Neural cell (in vitro differentiated cells): ENCODE data around the gene FOXP3. TPM values are rescaled to one million over a fixed set of nuclear protein-coding genes. Genes with fewer than 3 reads are reported as not detected.

ENCODE experiments used
- H2AFZ ChIP-seq: fragments of 200-600, 300-800 bp; sonication (generic), shearing (Covaris generic); 2 replicates; pipeline ENCODE4 v1.6.0; 2014; ENCODE audit warnings: low read depth, mild to moderate bottlenecking, antibody characterized with exemption, low read length, moderate library complexity
- H3F3A ChIP-seq: fragments of 200-600 bp; shearing (Covaris generic); 2 replicates; pipeline ENCODE4 v1.6.1; 2016; ENCODE audit warnings: mild to moderate bottlenecking, moderate library complexity, mixed read lengths, antibody characterized with exemption, low read length; ENCODE audit not compliant: insufficient read depth, poor library complexity, severe bottlenecking
- H3K27ac ChIP-seq: fragments of 200-600, 300-800 bp; sonication (generic), shearing (Covaris generic); 2 replicates; pipeline ENCODE4 v1.5.1; 2014; ENCODE audit warnings: mild to moderate bottlenecking, low read length, moderate library complexity
- H3K27me3 ChIP-seq: fragments of 300-800, 200-600 bp; sonication (generic), shearing (Covaris generic); 2 replicates; pipeline ENCODE4 v1.6.0; 2014; ENCODE audit warnings: mild to moderate bottlenecking, low read depth, low read length, moderate library complexity; ENCODE audit not compliant: insufficient read depth
- H3K36me3 ChIP-seq: fragments of 300-800, 200-600 bp; sonication (generic), shearing (Covaris generic); 2 replicates; pipeline ENCODE4 v1.5.1; 2014; ENCODE audit warnings: mild to moderate bottlenecking, antibody characterized with exemption, low read length, moderate library complexity; ENCODE audit not compliant: insufficient read depth
- H3K4me2 ChIP-seq: fragments of 300-800, 200-600 bp; sonication (generic), shearing (Covaris generic); 2 replicates; pipeline ENCODE4 v1.6.0; 2014; ENCODE audit warnings: mild to moderate bottlenecking, low read length
- H3K4me3 ChIP-seq: fragments of 300-800, 200-600 bp; sonication (generic), shearing (Covaris generic); 2 replicates; pipeline ENCODE4 v1.5.1; 2014; ENCODE audit warnings: mild to moderate bottlenecking, low read length, moderate library complexity
- H3K79me2 ChIP-seq: fragments of 200-600 bp; shearing (Covaris generic); replicated peaks from 2 replicates; pipeline ENCODE4 v1.6.0; 2014; ENCODE audit warnings: mild to moderate bottlenecking, low read length, moderate library complexity; ENCODE audit not compliant: insufficient read depth
- H3K9ac ChIP-seq: fragments of 300-800, 200-600 bp; sonication (generic), shearing (Covaris generic); 2 replicates; pipeline ENCODE4 v1.6.1; 2016; ENCODE audit warnings: mild to moderate bottlenecking, low read length, mixed read lengths
- H3K9me2 ChIP-seq: fragments of 200-600 bp; shearing (Covaris generic); 2 replicates; pipeline ENCODE4 v1.6.1; 2016; ENCODE audit warnings: mild to moderate bottlenecking, low read length, mixed read lengths; ENCODE audit not compliant: insufficient read depth
- H3K9me3 ChIP-seq: fragments of 200-600, 300-800 bp; sonication (generic), shearing (Covaris generic); 2 replicates; pipeline ENCODE4 v1.6.1; 2016; ENCODE audit warnings: mild to moderate bottlenecking, mixed run types, low read length, moderate library complexity, mixed read lengths
- H4K20me1 ChIP-seq: fragments of 200-600 bp; shearing (Covaris generic); 2 replicates; pipeline ENCODE4 v1.6.1; 2016; ENCODE audit warnings: mild to moderate bottlenecking, mixed run types; ENCODE audit not compliant: insufficient read depth
- EP300 ChIP-seq: fragments of 450-650 bp; conservative IDR thresholded peaks from 2 replicates; pipeline ENCODE4 v1.6.1; 2014; ENCODE audit warnings: antibody characterized with exemption, mild to moderate bottlenecking, moderate library complexity; ENCODE audit not compliant: poor library complexity, severe bottlenecking
- EZH2 ChIP-seq: fragments of 200-600, 300-800 bp; shearing (Covaris generic), sonication (generic); IDR thresholded peaks from 2 replicates; pipeline ENCODE4 v1.6.1; 2014; ENCODE audit warnings: antibody characterized with exemption, low read length, borderline replicate concordance, mild to moderate bottlenecking; ENCODE audit not compliant: insufficient read depth, poor library complexity, severe bottlenecking
- MXI1 ChIP-seq: fragments of 450-650 bp; conservative IDR thresholded peaks from 2 replicates; pipeline ENCODE4 v1.6.1; 2014; ENCODE audit warnings: antibody characterized with exemption, mild to moderate bottlenecking; ENCODE audit not compliant: poor library complexity, severe bottlenecking
- POLR2AphosphoS5 ChIP-seq: IDR thresholded peaks from 2 replicates; pipeline ENCODE4 v1.6.1; 2012
- RAD21 ChIP-seq: fragments of 450-650 bp; conservative IDR thresholded peaks from 2 replicates; pipeline ENCODE4 v1.6.1; 2014; ENCODE audit warnings: antibody characterized with exemption, mild to moderate bottlenecking, moderate library complexity
- SMC3 ChIP-seq: fragments of 450-650 bp; conservative IDR thresholded peaks from 2 replicates; pipeline ENCODE4 v1.6.1; 2014; ENCODE audit warnings: antibody characterized with exemption, mild to moderate bottlenecking, moderate library complexity; ENCODE audit not compliant: poor library complexity
- TAF1 ChIP-seq: IDR thresholded peaks from 2 replicates; pipeline ENCODE4 v1.6.1; 2012; ENCODE audit warnings: low read depth
- polyA plus RNA-seq: library from polyadenylated mRNA; depleted of rRNA; stranded (reverse); fragments of >200 nt; gene quantifications from 2 replicates; pipeline ENCODE4 v1.2.3, GENCODE V29; 2014
- TF ChIP-seq, protein P1 (sequence below): fragments of 450-650 bp; IDR thresholded peaks from 2 replicates; pipeline ENCODE4 v1.5.1; 2014; ENCODE audit warnings: antibody characterized with exemption, mild to moderate bottlenecking, moderate library complexity; ENCODE audit not compliant: poor library complexity, severe bottlenecking
- TF ChIP-seq, protein P2 (sequence below): IDR thresholded peaks from 2 replicates; pipeline ENCODE4 v1.6.1; 2012; ENCODE audit warnings: borderline replicate concordance

Gene FOXP3
- polyA plus RNA-seq, 1 donor from 2014 or later, result not detected

DNA sequence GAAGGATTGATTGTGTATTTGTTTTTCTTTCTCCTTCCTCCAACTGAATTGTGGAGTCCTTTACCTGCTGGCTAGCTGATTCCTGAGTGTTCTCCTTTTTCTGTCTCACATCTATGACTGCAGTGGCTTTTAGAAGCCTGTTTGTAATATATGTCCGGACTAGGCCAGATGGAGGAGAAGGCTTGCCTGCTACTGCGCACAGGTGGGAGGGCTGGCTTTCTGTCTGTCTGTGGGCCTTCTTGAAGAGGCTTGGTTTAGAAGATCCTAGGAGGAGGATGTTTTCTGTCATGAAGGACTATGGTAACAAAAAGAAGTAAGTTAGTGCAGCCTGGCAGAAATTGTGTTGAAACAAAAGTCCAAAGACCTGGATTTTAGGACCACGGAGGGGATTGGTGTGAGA, 13.6 kb upstream of the FOXP3 start:
- Histone ChIP-seq H3F3A (no peaks in the 10 kb centered on the region), H3K36me3 (no peaks in the 10 kb centered on the region), H3K79me2 (no peaks in the 10 kb centered on the region), H3K4me2 (no peak overlapping the region), H4K20me1 (no peaks in the 10 kb centered on the region), H2AFZ (no peak overlapping the region), H3K27ac (no peak overlapping the region), H3K9me2 (no peaks in the 10 kb centered on the region), H3K27me3 (no peaks in the 10 kb centered on the region), H3K4me3 (no peak overlapping the region), H3K9ac (no peak overlapping the region), H3K9me3 (no peaks in the 10 kb centered on the region)
- no peak for TF ChIP-seq MXI1
- no peak for TF ChIP-seq EZH2
- TF ChIP-seq RAD21, result no peak
- TF ChIP-seq EP300, result no peak
- no peak for TF ChIP-seq TAF1
- TF ChIP-seq, protein P1, sequence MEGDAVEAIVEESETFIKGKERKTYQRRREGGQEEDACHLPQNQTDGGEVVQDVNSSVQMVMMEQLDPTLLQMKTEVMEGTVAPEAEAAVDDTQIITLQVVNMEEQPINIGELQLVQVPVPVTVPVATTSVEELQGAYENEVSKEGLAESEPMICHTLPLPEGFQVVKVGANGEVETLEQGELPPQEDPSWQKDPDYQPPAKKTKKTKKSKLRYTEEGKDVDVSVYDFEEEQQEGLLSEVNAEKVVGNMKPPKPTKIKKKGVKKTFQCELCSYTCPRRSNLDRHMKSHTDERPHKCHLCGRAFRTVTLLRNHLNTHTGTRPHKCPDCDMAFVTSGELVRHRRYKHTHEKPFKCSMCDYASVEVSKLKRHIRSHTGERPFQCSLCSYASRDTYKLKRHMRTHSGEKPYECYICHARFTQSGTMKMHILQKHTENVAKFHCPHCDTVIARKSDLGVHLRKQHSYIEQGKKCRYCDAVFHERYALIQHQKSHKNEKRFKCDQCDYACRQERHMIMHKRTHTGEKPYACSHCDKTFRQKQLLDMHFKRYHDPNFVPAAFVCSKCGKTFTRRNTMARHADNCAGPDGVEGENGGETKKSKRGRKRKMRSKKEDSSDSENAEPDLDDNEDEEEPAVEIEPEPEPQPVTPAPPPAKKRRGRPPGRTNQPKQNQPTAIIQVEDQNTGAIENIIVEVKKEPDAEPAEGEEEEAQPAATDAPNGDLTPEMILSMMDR, result no peak
- TF ChIP-seq SMC3, result no peak
- TF ChIP-seq POLR2AphosphoS5, result no peak
- TF ChIP-seq, protein P2, sequence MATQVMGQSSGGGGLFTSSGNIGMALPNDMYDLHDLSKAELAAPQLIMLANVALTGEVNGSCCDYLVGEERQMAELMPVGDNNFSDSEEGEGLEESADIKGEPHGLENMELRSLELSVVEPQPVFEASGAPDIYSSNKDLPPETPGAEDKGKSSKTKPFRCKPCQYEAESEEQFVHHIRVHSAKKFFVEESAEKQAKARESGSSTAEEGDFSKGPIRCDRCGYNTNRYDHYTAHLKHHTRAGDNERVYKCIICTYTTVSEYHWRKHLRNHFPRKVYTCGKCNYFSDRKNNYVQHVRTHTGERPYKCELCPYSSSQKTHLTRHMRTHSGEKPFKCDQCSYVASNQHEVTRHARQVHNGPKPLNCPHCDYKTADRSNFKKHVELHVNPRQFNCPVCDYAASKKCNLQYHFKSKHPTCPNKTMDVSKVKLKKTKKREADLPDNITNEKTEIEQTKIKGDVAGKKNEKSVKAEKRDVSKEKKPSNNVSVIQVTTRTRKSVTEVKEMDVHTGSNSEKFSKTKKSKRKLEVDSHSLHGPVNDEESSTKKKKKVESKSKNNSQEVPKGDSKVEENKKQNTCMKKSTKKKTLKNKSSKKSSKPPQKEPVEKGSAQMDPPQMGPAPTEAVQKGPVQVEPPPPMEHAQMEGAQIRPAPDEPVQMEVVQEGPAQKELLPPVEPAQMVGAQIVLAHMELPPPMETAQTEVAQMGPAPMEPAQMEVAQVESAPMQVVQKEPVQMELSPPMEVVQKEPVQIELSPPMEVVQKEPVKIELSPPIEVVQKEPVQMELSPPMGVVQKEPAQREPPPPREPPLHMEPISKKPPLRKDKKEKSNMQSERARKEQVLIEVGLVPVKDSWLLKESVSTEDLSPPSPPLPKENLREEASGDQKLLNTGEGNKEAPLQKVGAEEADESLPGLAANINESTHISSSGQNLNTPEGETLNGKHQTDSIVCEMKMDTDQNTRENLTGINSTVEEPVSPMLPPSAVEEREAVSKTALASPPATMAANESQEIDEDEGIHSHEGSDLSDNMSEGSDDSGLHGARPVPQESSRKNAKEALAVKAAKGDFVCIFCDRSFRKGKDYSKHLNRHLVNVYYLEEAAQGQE, result no peak

DNA sequence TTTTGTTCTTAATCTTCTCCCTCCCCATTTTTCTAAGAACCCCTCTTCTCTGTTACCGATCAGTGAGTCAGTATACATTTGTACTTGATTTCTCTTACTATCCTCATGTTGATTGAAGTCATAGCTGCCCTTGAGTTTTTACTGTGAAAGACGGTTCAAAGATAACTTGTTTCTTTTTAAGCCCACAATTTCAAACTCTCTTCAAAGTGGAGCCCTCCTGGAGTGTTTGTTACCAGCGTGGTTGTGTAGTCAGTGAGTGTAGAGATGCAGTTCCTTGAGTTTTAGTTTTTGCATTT, 13.0 kb upstream of the FOXP3 start:
- no peaks in the 10 kb centered on the region for H4K20me1 ChIP-seq
- no peak overlapping the region for H3K4me3 ChIP-seq
- no peak overlapping the region for H2AFZ ChIP-seq
- H3K27me3 ChIP-seq, result no peaks in the 10 kb centered on the region
- TF ChIP-seq, protein P2, result no peak
- TF ChIP-seq TAF1, result no peak
- no peak for TF ChIP-seq RAD21
- TF ChIP-seq MXI1, result no peak
- TF ChIP-seq EZH2, result no peak
- TF ChIP-seq, protein P1, result no peak
- no peak for TF ChIP-seq SMC3
- TF ChIP-seq EP300, result no peak
- no peak for TF ChIP-seq POLR2AphosphoS5
- no peak overlapping the region for H3K9ac ChIP-seq
- no peaks in the 10 kb centered on the region for H3K36me3 ChIP-seq
- H3K79me2 ChIP-seq, result no peaks in the 10 kb centered on the region
- no peak overlapping the region for H3K4me2 ChIP-seq
- no peak overlapping the region for H3K27ac ChIP-seq
- no peaks in the 10 kb centered on the region for H3F3A ChIP-seq
- no peaks in the 10 kb centered on the region for H3K9me3 ChIP-seq
- H3K9me2 ChIP-seq, result no peaks in the 10 kb centered on the region
